ENCODE measurements around the gene COMP.

GRCh38 chr19:18741124-18742121 is 49.7 kb downstream of the COMP start:
- peak in 2 of 6 experiments; percentile 8 to 24 for TF ChIP-seq CTCF (IDR thresholded peaks at IDR 0.05)
- TF ChIP-seq EP300 (IDR thresholded peaks at IDR 0.05) = peak in 1 of 4 donors; percentile 39
- TF ChIP-seq POLR2A (IDR thresholded peaks at IDR 0.05) = no peak
